ENCODE data around the gene SERPINB1. TPM values are rescaled to one million over a fixed set of nuclear protein-coding genes. Genes with fewer than 3 reads are reported as not detected.

SERPINB1 gene
- total RNA-seq, 2 donors from 2014 or later: 121 to 169 TPM

Other genes starting within 250 kb of the SERPINB1 start
- gene MYLK4, start 90.9 kb downstream of the SERPINB1 start, total RNA-seq: under 1 TPM in 1 of 2 donors, not detected in 1; 0.33 TPM
- 10 to 100 TPM; 25.7 to 43.5 TPM for gene WRNIP1, start 76.5 kb downstream of the SERPINB1 start, total RNA-seq
- gene SERPINB9, start 61.4 kb upstream of the SERPINB1 start, total RNA-seq: 100 to 1,000 TPM in 1 of 2 donors, 10 to 100 TPM in 1; 51.3 to 102 TPM
- gene SERPINB6, start 129.7 kb upstream of the SERPINB1 start, total RNA-seq: 10 to 100 TPM; 11.1 to 78.4 TPM
- 10 to 100 TPM; 33.4 to 37.5 TPM for gene NQO2, start 158.0 kb upstream of the SERPINB1 start, total RNA-seq
- gene RIPK1, start 226.6 kb upstream of the SERPINB1 start, total RNA-seq: 10 to 100 TPM; 12.1 to 16.0 TPM

Measured in activated naive CD4-positive, alpha-beta T cell treated with anti-CD3 and anti-CD28 coated beads, Interleukin-2, amount 50 U/mL, for 72 hours (primary cell).